Prostate gland (tissue), 2 donors: ENCODE results near the gene CSNK1A1. TPM values are rescaled to one million over a fixed set of nuclear protein-coding genes. Genes with fewer than 3 reads are reported as not detected.
"Not testable (repeated sequence)": the region's sequence is repeated elsewhere in the genome, so short reads cannot be mapped to it uniquely, and the experiment has no call there.

Experiments used
- DNase-seq: peaks from one replicate; pipeline ENCODE4 v3.0.0-alpha.2; 2019; ENCODE audit warnings: low spot score
- H3K27ac ChIP-seq, 2 donors: fragments of 200-600 bp; sonication (generic); 2 replicates each; pipeline ENCODE4 v1.5.1; 2017 to 2019
- H3K27me3 ChIP-seq: fragments of 200-600 bp; sonication (generic); replicated peaks from 2 replicates; pipeline ENCODE4 v1.5.1; 2019; ENCODE audit not compliant: insufficient read depth
- H3K36me3 ChIP-seq, 2 donors: fragments of 200-600 bp; sonication (generic); 1 replicate in 1 of 2; 2 replicates in 1 of 2; pipeline versions ENCODE4 v1.5.1 to v1.8.1; 2017 to 2019
- H3K4me1 ChIP-seq: fragments of 200-600 bp; sonication (generic); replicated peaks from 2 replicates; pipeline ENCODE4 v1.5.1; 2019
- H3K4me3 ChIP-seq, 2 donors: fragments of 200-600 bp; sonication (generic); 2 replicates each; pipeline ENCODE4 v1.5.1; 2017 to 2019
- H3K9me3 ChIP-seq: fragments of 200-600 bp; sonication (generic); 2 replicates; pipeline ENCODE4 v1.5.1; 2017
- CTCF ChIP-seq, 4 experiments: fragments of 200-600 bp in 2 of 4; fragments of 450-650 bp in 2 of 4; sonication (generic) in 2 of 4; IDR thresholded peaks; 1 replicate in 3 of 4; 2 replicates in 1 of 4; pipeline ENCODE4 v1.5.1; 2016 to 2019; ENCODE audit warnings: antibody characterized with exemption in 4 of 4, mild to moderate bottlenecking in 2 of 4, moderate library complexity in 2 of 4
- POLR2A ChIP-seq: fragments of 450-650 bp; IDR thresholded peaks from one replicate; pipeline ENCODE4 v1.6.1; 2016; ENCODE audit warnings: antibody characterized with exemption, mild to moderate bottlenecking
- POLR2AphosphoS5 ChIP-seq: sonication (generic); formaldehyde crosslinking; IDR thresholded peaks from one replicate; pipeline ENCODE4 v1.6.1; 2017; ENCODE audit warnings: antibody characterized with exemption
- WGBS: methylation state at CpG from one replicate; pipeline ENCODE4 v1.1.5; 2018; 5-methylcytosine and 5-hydroxymethylcytosine counted together
- intact Hi-C: fragments of 100-400 bp; cut with DNase I; formaldehyde crosslinking; loops from one replicate; pipeline ENCODE4 v1.14.2; 2022
- total RNA-seq, 2 donors: library from RNA; depleted of rRNA; stranded (reverse); fragments of >200 nt; gene quantifications; one replicate each; pipeline ENCODE4 v1.1.0, GENCODE V29; 2016

Gene CSNK1A1
- 100 to 1,000 TPM; 219 to 269 TPM for total RNA-seq

GRCh38 chr5:149551227-149552037, at the start of gene CSNK1A1:
Gene CSNK1A1 (minus strand): TSS chr5:149551439. CDS start chr5:149550964, 475 bp downstream.
- Histone ChIP-seq H3K27me3 (no peaks in the 10 kb centered on the region), H3K4me1 (no peaks in the 10 kb centered on the region), H3K36me3 (no peaks in the 10 kb centered on the region), H3K27ac (peak within 1 kb of the TSS; percentile 99), H3K9me3 (no peaks in the 10 kb centered on the region), H3K4me3 (peak within 1 kb of the TSS; percentile 87 to 94)
- TF ChIP-seq POLR2A (peak; percentile 94), CTCF (IDR thresholded peaks at IDR 0.05) (peak; percentile 53 to 94 (median 80)), POLR2AphosphoS5 (peak; percentile 97)
- WGBS, result 0% methylated on average over 40 of the region's 67 CpGs
- DNase-seq, result peak; percentile 97
- intact Hi-C loops, result loop anchor here (2.0 to 5.0 kb wide), 4 partner anchors 64 to 184 kb away; no protein-coding TSS in a partner anchor

GRCh38 chr5:149600932-149601331, 49.7 kb upstream of the CSNK1A1 start:
- Histone ChIP-seq H3K36me3 (no peaks in the 10 kb centered on the region), H3K27ac (peak overlapping the region in 1 of 2 donors; percentile 63), H3K4me3 (no peak overlapping the region), H3K27me3 (no peaks in the 10 kb centered on the region), H3K9me3 (no peaks in the 10 kb centered on the region), H3K4me1 (no peaks in the 10 kb centered on the region)
- WGBS, result 43% methylated on average over 3 of the region's 3 CpGs
- intact Hi-C loops, result no loop called here
- no peak for TF ChIP-seq CTCF (IDR thresholded peaks at IDR 0.05)
- peak; percentile 74 for TF ChIP-seq POLR2AphosphoS5
- peak; percentile 43 for DNase-seq

- no peaks in the 10 kb centered on the region for H3K36me3 ChIP-seq
- intact Hi-C loops, result no loop called here
- H3K4me3 ChIP-seq, result no peak overlapping the region
- TF ChIP-seq POLR2A (no peak), CTCF (IDR thresholded peaks at IDR 0.05) (no peak), POLR2AphosphoS5 (no peak)
- H3K27ac ChIP-seq, result no peak overlapping the region
- H3K27me3 ChIP-seq, result no peaks in the 10 kb centered on the region
- no peaks in the 10 kb centered on the region for H3K4me1 ChIP-seq
- WGBS, result 93% methylated on average over 4 of the region's 4 CpGs
- no peaks in the 10 kb centered on the region for H3K9me3 ChIP-seq
- no peak for DNase-seq
Measured at GRCh38 chr5:149599375-149599774, 48.1 kb upstream of the CSNK1A1 start.

GRCh38 chr5:149598966-149599365, 47.7 kb upstream of the CSNK1A1 start:
- intact Hi-C loops, result no loop called here

GRCh38 chr5:149598234-149598633, 47.0 kb upstream of the CSNK1A1 start:
- H3K4me1 ChIP-seq, H3K27ac ChIP-seq, H3K27me3 ChIP-seq, DNase-seq, intact Hi-C loops, H3K9me3 ChIP-seq, H3K36me3 ChIP-seq, H3K4me3 ChIP-seq: not testable (repeated sequence)
- 96% methylated on average over 2 of the region's 2 CpGs for WGBS

More at GRCh38 chr5:149598966-149599365, 47.7 kb upstream of the CSNK1A1 start:
- Histone ChIP-seq H3K4me3 (no peak overlapping the region), H3K4me1 (no peaks in the 10 kb centered on the region), H3K27me3 (no peaks in the 10 kb centered on the region), H3K27ac (no peak overlapping the region), H3K9me3 (no peaks in the 10 kb centered on the region), H3K36me3 (no peaks in the 10 kb centered on the region)
- WGBS, result 90% methylated on average over 3 of the region's 3 CpGs
- TF ChIP-seq POLR2AphosphoS5 (no peak), POLR2A (no peak), CTCF (IDR thresholded peaks at IDR 0.05) (no peak)
- no peak for DNase-seq
